ENCODE measurements around the gene ZNF620. TPM values are rescaled to one million over a fixed set of nuclear protein-coding genes. Genes with fewer than 3 reads are reported as not detected.
"Not testable (repeated sequence)": the region's sequence is repeated elsewhere in the genome, so short reads cannot be mapped to it uniquely, and the experiment has no call there.

Gene ZNF620
- polyA plus RNA-seq (ENCODE audit: insufficient read length in 3 of 3) = 10 to 100 TPM in 2 of 3 donors, 1 to 10 TPM in 1; 9.6 to 11.9 (median 10.4) TPM
- long read RNA-seq, donor 1, partial matches to known transcripts = 0 of 3 reads
- long read RNA-seq, donor 1, other reads (novel, unspliced or antisense) = 0 of 3 reads
- long read RNA-seq, donor 2, partial matches to known transcripts = 0 of 1 reads
- long read RNA-seq, donor 2, other reads (novel, unspliced or antisense) = 0 of 1 reads
- long read RNA-seq, donor 3, partial matches to known transcripts = 0 of 1 reads
- long read RNA-seq, donor 3, other reads (novel, unspliced or antisense) = 0 of 1 reads
- long read RNA-seq, donor 4, partial matches to known transcripts = 0 of 1 reads
- long read RNA-seq, donor 4, other reads (novel, unspliced or antisense) = 0 of 1 reads
- long read RNA-seq, donor 5 = 0 reads
- long read RNA-seq, donor 6, partial matches to known transcripts = 0 of 1 reads
- long read RNA-seq, donor 6, other reads (novel, unspliced or antisense) = 0 of 1 reads
- long read RNA-seq, donor 7, partial matches to known transcripts = 0 of 2 reads
- long read RNA-seq, donor 7, other reads (novel, unspliced or antisense) = 0 of 2 reads
- long read RNA-seq, donor 8, partial matches to known transcripts = 0 of 4 reads
- long read RNA-seq, donor 8, other reads (novel, unspliced or antisense) = 0 of 4 reads
- long read RNA-seq, donor 9, partial matches to known transcripts = 0 of 2 reads
- long read RNA-seq, donor 9, other reads (novel, unspliced or antisense) = 0 of 2 reads
- long read RNA-seq, donor 10, partial matches to known transcripts = 0 of 2 reads
- long read RNA-seq, donor 10, other reads (novel, unspliced or antisense) = 0 of 2 reads
- long read RNA-seq, donor 11, partial matches to known transcripts = 0 of 1 reads
- long read RNA-seq, donor 11, other reads (novel, unspliced or antisense) = 0 of 1 reads
- long read RNA-seq, donor 12, partial matches to known transcripts = 0 of 2 reads
- long read RNA-seq, donor 12, other reads (novel, unspliced or antisense) = 0 of 2 reads
- long read RNA-seq, donor 13, partial matches to known transcripts = 9 of 12 reads
- long read RNA-seq, donor 13, other reads (novel, unspliced or antisense) = 0 of 12 reads
- long read RNA-seq, donor 14, partial matches to known transcripts = 0 of 3 reads
- long read RNA-seq, donor 14, other reads (novel, unspliced or antisense) = 0 of 3 reads
- long read RNA-seq, donor 15 = 0 reads
- long read RNA-seq, donor 16, partial matches to known transcripts = 0 of 3 reads
- long read RNA-seq, donor 16, other reads (novel, unspliced or antisense) = 0 of 3 reads

DNA sequence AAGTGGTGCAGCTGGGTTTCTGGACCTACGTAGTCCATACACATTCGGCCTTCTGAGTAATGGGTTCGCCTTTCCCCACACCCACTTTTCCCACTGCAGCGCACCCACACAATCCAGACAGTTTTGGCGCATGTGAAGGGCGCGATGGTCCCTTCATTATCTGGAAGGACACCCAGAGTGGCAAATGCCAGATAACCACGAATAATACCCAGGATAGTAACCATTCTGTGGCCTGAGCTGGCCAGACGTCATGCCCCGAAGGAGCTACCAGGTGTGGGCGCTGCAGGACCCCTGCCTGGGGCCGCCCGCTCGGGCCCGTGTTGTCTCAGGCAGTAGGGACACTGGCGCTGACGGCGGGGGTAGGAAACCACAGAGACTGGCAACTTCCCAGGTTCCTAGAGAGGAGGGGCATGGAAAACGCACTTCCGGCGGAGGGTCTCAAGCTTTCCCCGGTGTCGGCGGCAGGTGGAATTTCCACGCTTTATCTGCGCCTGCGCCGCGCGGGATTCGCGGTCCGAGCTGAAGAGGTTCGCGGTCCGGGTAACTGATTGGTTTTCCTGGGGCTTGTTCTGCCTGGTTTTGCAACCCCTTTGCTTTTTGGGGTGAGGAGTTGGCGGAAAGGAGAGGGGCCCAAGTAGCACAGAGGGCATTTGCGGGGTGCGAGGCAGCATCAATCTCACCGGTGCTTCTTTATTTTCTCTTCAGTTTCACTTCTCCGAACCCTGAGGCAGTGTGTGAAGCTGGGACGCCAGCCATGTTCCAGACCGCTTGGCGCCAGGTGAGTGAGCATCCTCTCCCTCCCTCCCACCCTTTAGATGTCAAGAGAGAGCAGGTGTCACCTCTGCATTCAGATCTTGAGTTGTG is at the start of gene ZNF620:
Gene ZNF620 (plus strand): TSS at position 441 of the 864 bp plus-strand sequence. CDS start 314 bp downstream, at position 755.
- peak; percentile 65 to 89 (median 82) for DNase-seq (ENCODE audit: extremely low read depth in 1 of 11, low read depth in 9 of 11, low spot score in 4 of 11)

DNA sequence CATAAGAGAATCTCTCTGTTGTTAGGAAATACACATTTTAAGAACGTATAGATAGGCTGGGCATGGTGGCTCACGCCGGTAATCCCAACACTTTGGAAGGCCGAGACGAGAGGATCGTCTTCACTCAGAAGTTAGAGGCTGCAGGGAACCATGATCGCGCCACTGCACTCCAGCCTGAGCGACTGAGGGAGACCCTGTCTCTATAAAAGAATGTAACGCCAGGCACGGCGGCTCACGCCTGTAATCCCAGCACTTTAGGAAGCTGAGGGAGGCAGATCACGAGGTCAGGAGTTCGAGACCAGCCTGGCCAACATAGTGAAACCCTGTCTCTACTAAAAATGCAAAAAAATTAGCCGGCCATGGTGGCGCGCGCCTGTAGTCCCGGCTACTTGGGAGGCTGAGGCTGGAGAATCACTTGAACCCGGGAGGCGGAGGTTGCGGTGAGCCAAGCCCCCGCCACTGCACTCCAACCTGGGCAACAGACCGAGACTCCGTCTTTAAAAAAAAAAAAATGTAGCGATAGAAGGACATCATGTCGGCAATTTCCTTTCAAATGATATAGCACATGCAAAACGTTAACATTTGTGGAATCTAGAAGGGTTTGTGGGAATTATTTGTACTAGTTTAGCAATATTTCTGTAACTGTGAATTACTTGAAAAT is 49.4 kb upstream of the ZNF620 start:
- peak in 1 of 11 donors; percentile 9 for DNase-seq (ENCODE audit: extremely low read depth in 1 of 11, low read depth in 9 of 11, low spot score in 4 of 11)

DNA sequence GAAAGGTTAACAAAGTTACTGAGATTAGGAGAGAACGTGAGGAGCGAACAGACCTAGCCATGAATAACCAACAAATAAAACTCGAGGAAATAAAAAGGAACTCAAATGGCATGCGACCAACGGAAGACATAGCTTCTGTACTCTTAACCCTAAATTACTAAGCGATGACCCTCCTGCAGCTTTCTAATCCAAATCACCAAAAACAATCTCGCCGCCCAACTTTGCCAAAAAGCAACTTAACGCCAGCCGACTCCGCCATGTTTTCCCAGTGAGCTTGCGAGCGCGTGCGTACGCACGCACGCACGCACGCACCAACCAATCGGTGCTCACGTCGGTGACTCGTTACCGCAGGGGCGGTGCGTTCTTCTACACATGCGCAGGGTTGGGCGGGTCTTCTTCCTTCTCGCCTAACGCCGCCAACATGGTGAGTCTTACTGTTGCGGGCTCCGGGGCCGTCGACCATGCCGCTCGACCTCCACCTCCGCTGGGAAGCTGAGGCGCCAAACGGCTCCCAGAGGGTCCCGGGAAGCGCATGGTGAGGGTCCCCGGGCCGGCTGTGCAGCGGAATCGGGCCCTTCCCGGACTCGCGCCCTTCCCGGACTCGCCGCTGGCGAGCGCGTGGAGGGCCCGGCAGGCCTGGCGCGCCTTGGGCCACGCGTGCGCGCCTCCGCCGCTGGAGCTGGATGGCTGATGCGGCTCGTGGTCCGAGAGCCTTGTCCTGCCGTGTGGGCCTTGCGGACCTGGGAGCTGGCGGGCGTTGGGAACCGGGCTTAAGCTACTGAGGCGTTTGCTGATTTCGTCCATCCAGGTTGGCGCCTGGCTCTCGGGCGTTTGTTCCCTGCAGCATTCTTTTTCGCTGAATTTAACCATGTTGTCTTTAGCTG is 48.7 kb upstream of the ZNF620 start, which contains the start of gene RPL14:
Gene RPL14 (plus strand): TSS at position 400 of the 884 bp plus-strand sequence. CDS start 133 bp downstream, at position 533.
- peak in 10 of 11 donors; percentile 90 to 96 (median 93) for DNase-seq (ENCODE audit: extremely low read depth in 1 of 11, low read depth in 9 of 11, low spot score in 4 of 11)

DNA sequence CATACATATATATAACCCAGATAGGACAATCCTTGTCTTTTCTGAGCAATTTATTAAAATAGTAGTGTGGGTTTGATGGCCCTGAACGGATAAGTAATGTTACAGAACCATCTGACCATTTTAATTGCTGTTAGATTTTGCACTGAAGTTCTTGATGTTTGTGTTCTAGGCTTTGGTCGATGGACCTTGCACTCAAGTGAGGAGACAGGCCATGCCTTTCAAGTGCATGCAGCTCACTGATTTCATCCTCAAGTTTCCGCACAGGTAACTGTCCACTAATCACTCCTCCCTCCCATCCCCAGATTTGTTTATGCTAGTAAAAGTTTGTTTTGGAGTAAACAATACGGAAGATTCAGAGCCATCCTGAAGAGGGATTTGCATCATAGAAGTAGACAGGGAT is 47.4 kb upstream of the ZNF620 start:
- DNase-seq (ENCODE audit: extremely low read depth in 1 of 11, low read depth in 9 of 11, low spot score in 4 of 11) = no peak

DNA sequence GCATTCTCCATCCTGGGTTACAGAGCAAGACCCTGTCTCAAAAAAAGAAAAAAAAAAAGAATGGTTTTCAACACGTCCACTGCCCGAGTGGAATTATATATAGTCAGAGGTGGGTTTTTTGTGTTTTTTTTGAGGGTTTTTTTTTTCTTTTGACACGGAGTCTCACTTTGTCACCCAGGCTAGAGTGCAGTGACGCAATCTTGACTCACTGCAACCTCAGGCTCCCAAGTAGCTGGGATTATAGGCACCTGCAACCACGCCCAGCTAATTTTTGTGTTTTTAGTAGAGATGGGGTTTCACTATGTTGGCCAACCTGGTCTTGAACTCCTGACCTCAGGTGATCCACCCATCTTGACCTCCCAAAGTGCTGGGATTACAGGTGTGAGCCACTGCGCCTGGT is 45.4 kb upstream of the ZNF620 start:
- not testable (repeated sequence) for DNase-seq (ENCODE audit: extremely low read depth in 1 of 11, low read depth in 9 of 11, low spot score in 4 of 11)

DNA sequence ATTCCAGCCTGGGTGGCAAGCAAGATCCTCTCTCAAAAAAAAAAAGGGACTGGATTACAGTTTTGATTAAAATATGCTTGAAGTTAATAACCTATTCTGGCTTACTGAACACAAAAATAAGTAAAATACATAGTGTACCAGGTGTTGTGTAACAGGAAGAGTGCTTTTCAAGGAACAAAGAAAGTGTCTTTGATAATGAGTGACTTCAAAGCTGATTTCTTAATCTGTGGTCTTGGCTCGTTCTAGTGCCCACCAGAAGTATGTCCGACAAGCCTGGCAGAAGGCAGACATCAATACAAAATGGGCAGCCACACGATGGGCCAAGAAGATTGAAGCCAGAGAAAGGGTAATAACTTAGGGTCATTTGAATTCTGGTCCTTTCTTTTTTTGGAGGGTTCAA is 44.7 kb upstream of the ZNF620 start:
- DNase-seq (ENCODE audit: extremely low read depth in 1 of 11, low read depth in 9 of 11, low spot score in 4 of 11) = no peak

DNA sequence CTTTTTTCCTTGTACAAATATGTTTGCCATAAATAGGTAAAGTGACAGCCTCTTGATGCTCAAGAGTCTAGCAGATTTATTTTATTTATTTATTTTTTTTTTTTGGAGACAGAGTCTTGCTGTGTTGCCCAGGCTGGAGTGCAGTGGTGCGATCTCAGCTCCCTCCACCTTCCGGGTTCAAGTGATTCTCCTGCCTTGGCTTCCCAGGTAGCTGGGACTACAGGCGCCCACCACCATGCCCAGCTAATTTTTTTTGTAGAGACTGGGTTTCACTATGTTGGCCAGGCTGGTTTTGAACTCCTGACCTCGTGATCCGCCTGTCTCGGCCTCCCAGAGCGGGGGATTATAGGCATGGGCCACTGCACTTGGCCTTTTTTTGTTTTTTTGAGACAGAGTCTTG is 43.0 kb upstream of the ZNF620 start:
- DNase-seq (ENCODE audit: extremely low read depth in 1 of 11, low read depth in 9 of 11, low spot score in 4 of 11) = not testable (repeated sequence)

DNA sequence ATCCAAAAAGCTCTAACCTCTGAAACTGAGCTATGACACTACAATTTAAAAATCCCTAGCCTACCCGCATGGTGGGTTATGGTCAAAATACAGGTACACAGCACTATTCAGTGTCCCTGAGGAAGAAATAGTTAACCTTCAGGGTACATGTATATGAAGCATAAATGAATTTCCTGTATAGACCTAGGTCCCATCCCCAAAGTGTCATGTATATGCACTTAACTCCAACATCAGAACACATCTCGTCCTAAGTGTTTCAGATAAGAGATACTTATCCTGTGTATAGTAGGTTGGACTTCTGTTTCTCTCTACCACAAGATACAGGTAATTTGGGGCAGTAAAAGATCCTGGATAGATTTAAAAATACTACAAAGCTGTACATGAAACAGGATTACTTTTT is 42.3 kb upstream of the ZNF620 start:
- no peak for DNase-seq (ENCODE audit: extremely low read depth in 1 of 11, low read depth in 9 of 11, low spot score in 4 of 11)

DNA sequence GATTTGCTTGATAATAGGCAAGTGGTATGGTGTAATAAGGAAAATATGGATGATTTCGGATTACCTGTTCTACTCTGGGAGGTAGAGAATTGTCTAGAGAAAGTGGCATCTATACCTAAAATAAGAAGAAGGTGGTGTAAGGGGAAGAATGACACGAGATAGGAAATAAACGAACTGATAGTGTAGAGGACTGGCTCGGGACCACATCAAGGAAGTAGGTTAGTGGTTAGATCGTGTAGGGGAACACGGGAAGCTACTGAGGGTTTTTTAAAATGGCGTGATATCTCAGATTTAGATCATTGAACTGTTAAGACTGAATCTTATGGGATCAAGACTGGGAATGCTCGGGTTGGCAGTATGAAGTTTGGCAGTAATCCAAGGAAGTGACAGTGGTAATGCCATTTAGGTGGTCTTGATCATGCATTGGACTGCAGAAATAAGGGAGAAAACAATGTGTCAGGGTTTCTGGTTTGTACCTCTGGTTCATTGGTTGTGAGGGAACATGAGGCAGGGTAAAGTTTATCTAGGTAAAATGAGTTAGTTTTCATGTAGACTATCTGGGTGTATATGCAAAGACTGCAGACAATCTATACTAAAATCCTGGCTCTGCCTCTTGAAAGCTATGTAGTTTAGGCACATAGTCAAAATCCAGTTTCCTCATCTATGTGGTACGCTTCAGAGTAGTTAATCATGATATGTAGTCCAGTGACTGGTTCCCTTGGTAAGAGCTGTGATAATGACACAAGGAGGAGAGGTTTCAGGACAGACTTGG is 41.3 kb upstream of the ZNF620 start:
- DNase-seq (ENCODE audit: extremely low read depth in 1 of 11, low read depth in 9 of 11, low spot score in 4 of 11) = no peak

DNA sequence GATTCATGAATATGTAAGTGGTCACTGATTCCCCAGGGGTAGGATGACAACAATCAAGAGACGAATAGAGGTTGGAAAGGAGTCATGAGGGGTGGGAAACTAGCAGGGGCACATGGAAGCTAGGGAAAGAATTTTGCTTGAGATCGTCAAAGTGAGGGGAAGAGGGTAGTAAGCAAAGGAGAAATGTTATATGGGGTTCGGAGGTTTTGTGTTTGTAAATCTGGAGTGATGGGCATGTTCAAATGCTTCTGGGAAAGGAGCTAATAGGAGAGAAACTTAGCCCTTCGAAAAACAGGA is 40.8 kb upstream of the ZNF620 start:
- DNase-seq (ENCODE audit: extremely low read depth in 1 of 11, low read depth in 9 of 11, low spot score in 4 of 11) = no peak

DNA sequence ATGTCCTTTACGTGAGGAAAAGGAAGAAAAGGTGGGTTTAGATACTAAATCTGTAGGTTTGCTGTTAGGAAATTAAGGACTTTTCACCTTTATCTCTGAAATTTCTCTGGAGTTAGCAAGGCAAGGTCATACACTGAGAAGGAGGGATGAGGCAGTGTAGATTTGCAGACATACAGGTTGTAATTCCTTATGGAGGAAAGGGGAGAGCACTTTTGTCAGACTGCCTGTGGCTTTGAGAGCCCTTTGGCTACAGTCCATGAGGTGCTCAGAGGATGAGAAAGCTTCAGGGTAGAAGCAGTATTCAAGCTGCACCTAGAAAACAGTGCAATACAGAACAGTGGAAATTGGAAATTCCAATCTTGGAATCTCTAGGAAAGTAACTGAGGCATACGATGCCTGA is 40.4 kb upstream of the ZNF620 start:
- DNase-seq (ENCODE audit: extremely low read depth in 1 of 11, low read depth in 9 of 11, low spot score in 4 of 11) = no peak

DNA sequence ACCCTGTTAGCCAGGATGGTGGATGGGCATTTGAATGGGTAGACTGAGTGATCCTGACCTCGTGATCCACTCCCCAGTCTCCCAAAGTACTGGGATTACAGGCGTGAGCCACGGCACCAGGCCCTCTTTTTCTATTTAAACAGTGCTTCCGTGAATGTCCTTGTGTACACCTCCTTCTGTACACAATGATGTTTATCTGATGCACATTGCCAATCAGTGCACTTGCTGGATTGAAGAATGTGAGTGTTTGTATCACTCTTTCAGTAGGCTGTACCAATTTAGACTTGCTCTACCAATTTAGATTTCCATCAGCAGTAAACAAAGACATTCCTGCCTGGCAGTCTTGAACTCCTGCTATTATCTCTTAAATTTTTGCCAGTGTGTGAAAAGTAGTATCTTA is 37.8 kb upstream of the ZNF620 start:
- no peak for DNase-seq (ENCODE audit: extremely low read depth in 1 of 11, low read depth in 9 of 11, low spot score in 4 of 11)

DNA sequence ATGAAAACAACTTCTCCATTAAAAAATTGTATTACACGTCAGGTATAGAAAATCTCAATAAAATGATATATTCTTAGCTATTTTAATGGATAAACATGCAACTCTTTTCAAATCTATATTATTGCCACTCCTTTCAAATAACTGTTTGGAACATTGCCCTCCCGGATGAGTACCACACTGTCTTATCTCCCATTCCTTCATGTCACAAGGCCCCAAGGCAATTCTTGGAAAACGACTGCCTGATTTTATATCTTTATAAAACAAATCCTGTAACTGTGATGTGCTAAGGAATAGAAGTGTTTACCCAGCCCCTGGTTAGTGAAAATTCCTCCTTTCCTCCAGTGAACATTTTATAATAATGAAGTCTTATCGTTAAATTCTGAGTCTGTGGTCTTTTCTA is 35.1 kb upstream of the ZNF620 start:
- no peak for DNase-seq (ENCODE audit: extremely low read depth in 1 of 11, low read depth in 9 of 11, low spot score in 4 of 11)

DNA sequence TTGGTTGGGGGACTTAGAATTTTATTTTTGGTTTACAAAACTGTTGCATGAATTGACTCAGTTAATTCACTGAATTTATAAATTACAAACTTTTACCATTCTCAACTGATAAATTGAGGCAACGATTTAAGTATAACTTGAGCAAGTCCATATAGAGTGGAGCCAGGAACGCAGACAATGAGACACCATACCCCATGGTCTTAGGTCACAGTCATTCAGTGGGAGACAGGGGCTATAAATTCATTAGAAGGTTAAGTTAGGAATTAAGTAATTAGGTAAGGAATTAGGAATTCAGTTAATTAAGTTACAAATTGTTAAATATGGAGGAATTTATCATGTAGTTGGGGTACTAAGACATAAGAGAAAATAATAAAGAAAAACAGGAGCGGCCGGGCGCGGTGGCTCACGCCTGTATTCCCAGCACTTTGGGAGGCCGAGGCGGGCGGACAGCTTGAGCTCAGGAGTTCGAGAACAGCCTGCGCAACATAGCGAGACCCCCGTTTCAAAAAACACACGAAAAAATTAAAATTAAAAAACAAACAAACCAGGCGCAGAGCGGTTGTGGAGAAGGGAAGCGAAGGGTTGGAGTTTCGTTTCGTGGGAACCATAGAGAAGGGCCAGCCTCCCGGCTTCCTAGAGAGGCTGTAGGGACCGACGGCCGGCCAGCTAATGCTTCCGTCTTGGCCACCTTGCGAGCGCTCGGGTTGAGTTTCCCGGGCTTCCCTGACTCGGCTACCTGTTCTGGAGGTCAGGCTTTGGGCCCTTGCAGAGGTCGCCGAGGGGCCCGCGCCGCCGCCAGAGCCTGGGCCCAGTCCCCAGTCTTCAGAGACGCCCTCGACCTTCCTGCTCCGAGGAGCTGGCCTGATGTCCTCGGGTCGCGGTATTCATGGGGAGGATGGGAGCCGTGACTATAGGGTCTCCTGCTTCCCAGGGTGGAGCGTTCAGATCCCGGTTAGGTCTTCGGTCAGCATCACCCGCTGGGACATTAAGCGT is 29.1 kb upstream of the ZNF620 start, which contains the start of gene ZNF619:
Gene ZNF619 (plus strand): TSS at position 645 of the 993 bp plus-strand sequence. CDS start 858 bp downstream, outside the sequence.
- peak in 9 of 11 donors; percentile 44 to 69 (median 63) for DNase-seq (ENCODE audit: extremely low read depth in 1 of 11, low read depth in 9 of 11, low spot score in 4 of 11)

DNA sequence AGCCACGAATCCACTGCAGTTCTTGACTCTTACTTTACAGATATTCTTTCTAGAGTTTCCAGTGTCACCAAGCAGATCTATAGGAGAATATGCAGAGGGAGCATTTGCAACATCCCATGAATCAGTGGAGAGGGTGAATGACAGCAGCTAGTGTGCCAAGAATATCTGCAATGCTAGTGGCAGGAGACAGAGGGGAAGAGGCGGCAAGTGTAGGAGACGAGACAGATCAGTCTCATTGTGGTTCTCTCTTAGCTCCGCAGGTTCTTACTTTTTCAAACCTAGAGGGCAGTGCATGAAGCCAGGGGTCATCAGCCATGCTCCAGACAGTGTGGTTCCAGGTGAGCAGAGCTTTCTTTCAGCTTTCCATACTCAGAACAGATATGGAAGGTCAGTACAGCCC is 28.2 kb upstream of the ZNF620 start:
- no peak for DNase-seq (ENCODE audit: extremely low read depth in 1 of 11, low read depth in 9 of 11, low spot score in 4 of 11)
